ENCODE measurements around the gene NOLC1. TPM values are rescaled to one million over a fixed set of nuclear protein-coding genes. Genes with fewer than 3 reads are reported as not detected.

NOLC1 gene
- total and polyA plus RNA-seq, 2 of the 13 experiments (the other 11 are each of a cell fraction or from before 2014, with no cell fraction given) = 50.6 to 81.0 TPM

- TF ChIP-seq ZNF292 (CRISPR knock-in tag; IDR thresholded peaks at IDR 0.05; ENCODE audit: borderline replicate concordance, low read depth) = no peak
- no peak for TF ChIP-seq LCORL (IDR thresholded peaks at IDR 0.05)
- TF ChIP-seq LCORL (CRISPR knock-in tag; IDR thresholded peaks at IDR 0.05) = no peak
- no peak for TF ChIP-seq TEAD3 (CRISPR knock-in tag; optimal IDR thresholded peaks at IDR 0.05; ENCODE audit: borderline replicate concordance)
- TF ChIP-seq ZNF180 (CRISPR knock-in tag; IDR thresholded peaks at IDR 0.05; ENCODE audit: borderline replicate concordance, low read depth) = no peak
- TF ChIP-seq, protein P1, sequence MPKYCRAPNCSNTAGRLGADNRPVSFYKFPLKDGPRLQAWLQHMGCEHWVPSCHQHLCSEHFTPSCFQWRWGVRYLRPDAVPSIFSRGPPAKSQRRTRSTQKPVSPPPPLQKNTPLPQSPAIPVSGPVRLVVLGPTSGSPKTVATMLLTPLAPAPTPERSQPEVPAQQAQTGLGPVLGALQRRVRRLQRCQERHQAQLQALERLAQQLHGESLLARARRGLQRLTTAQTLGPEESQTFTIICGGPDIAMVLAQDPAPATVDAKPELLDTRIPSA (CRISPR knock-in tag; IDR thresholded peaks at IDR 0.05; ENCODE audit: borderline replicate concordance) = no peak
- no peak for TF ChIP-seq NPAS2 (CRISPR knock-in tag; IDR thresholded peaks at IDR 0.05; ENCODE audit: borderline replicate concordance)
- no peak for TF ChIP-seq ELF1 (CRISPR knock-in tag; IDR thresholded peaks at IDR 0.05)
- TF ChIP-seq, protein P2, sequence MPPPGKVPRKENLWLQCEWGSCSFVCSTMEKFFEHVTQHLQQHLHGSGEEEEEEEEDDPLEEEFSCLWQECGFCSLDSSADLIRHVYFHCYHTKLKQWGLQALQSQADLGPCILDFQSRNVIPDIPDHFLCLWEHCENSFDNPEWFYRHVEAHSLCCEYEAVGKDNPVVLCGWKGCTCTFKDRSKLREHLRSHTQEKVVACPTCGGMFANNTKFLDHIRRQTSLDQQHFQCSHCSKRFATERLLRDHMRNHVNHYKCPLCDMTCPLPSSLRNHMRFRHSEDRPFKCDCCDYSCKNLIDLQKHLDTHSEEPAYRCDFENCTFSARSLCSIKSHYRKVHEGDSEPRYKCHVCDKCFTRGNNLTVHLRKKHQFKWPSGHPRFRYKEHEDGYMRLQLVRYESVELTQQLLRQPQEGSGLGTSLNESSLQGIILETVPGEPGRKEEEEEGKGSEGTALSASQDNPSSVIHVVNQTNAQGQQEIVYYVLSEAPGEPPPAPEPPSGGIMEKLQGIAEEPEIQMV (CRISPR knock-in tag; IDR thresholded peaks at IDR 0.05; ENCODE audit: low read depth) = no peak
- no peak for TF ChIP-seq HNRNPUL1 (IDR thresholded peaks at IDR 0.05; ENCODE audit: low read depth, low read length)
- 0 out of 2 replicates have a peak, but pooled peaks have one; percentile 17 for TF ChIP-seq JUNB (CRISPR knock-in tag; IDR thresholded peaks at IDR 0.05; ENCODE audit: borderline replicate concordance)
- no peak for TF ChIP-seq ZC3H4 (CRISPR knock-in tag; IDR thresholded peaks at IDR 0.05; ENCODE audit: borderline replicate concordance)
- 0 out of 2 replicates have a peak, but pooled peaks have one; percentile 70 for TF ChIP-seq ZBTB10 (CRISPR knock-in tag; IDR thresholded peaks at IDR 0.05; ENCODE audit: borderline replicate concordance)
- peak; percentile 48; the same call in 1 of the 2 replicates for TF ChIP-seq HOXA3 (CRISPR knock-in tag; IDR thresholded peaks at IDR 0.05)
- TF ChIP-seq RXRB (CRISPR knock-in tag; IDR thresholded peaks at IDR 0.05; ENCODE audit: borderline replicate concordance) = no peak
- TF ChIP-seq KDM5B (CRISPR knock-in tag; IDR thresholded peaks at IDR 0.05; ENCODE audit: borderline replicate concordance) = peak; percentile 63; the same call in 1 of the 2 replicates
- TF ChIP-seq CSRNP2 (CRISPR knock-in tag; conservative IDR thresholded peaks at IDR 0.05; ENCODE audit: low read depth) = no peak
- TF ChIP-seq ZEB1 (IDR thresholded peaks at IDR 0.05; ENCODE audit: insufficient replicate concordance, low read depth) = no peak
- no peak; the same call in 1 of the 2 replicates for TF ChIP-seq FOXA3 (CRISPR knock-in tag; IDR thresholded peaks at IDR 0.05)
- peak; percentile 19; the same call in 1 of the 2 replicates for TF ChIP-seq SRY (CRISPR knock-in tag; IDR thresholded peaks at IDR 0.05)
- 0 out of 2 replicates have a peak, but pooled peaks have one; percentile 31 for TF ChIP-seq ZNF160 (CRISPR knock-in tag; IDR thresholded peaks at IDR 0.05)
Observed at GRCh38 chr10:102133373-102134195, 18.6 kb upstream of the NOLC1 start (continued).

Data from HepG2 (cell line).